CD4-positive, alpha-beta T cell (primary cell): Measurements from ENCODE around the gene GORASP1. TPM values are rescaled to one million over a fixed set of nuclear protein-coding genes. Genes with fewer than 3 reads are reported as not detected.

ENCODE experiments used
- ATAC-seq: fragments of 200-7000 bp; cut with Tn5 transposase; one replicate; pipeline ENCODE4 v1.10.0; 2022; ENCODE audit warnings: mild to moderate bottlenecking; ENCODE audit not compliant: poor library complexity
- CTCF ChIA-PET: fragments of 350-600 bp; sonication (Branson Sonifier 250); formaldehyde crosslinking; loops from one replicate; lab custom pipeline; 2021; ENCODE audit warnings: antibody characterized with exemption, inconsistent platforms; lab: Charles Lee
- POLR2A ChIA-PET: fragments of 350-600 bp; sonication (Branson Sonifier 250); formaldehyde crosslinking; loops from one replicate; lab custom pipeline; 2021; ENCODE audit warnings: antibody characterized with exemption, inconsistent platforms; lab: Charles Lee
- DNase-seq, 14 experiments: peaks; one replicate each; pipeline ENCODE4 v3.0.0-alpha.2; 2013 to 2020; ENCODE audit warnings: mixed read lengths in 2 of 14
- H3K27ac ChIP-seq, 2 donors: one replicate each; pipeline versions ENCODE4 v1.5.1 to v1.7.0; 2013; ENCODE audit warnings: low read length in 2 of 2, low read depth in 1 of 2, mild to moderate bottlenecking in 1 of 2
- H3K27me3 ChIP-seq, 2 experiments: 1 replicate in 1 of 2; 2 replicates in 1 of 2; pipeline versions ENCODE4 v1.6.1 to v1.7.0; 2013; ENCODE audit warnings: low read length in 2 of 2, control low read depth in 1 of 2, mild to moderate bottlenecking in 1 of 2, moderate library complexity in 1 of 2; ENCODE audit not compliant: insufficient read depth in 2 of 2, control insufficient read depth in 1 of 2
- H3K36me3 ChIP-seq: one replicate; pipeline ENCODE4 v1.6.1; 2013; ENCODE audit warnings: low read length, control low read depth; ENCODE audit not compliant: insufficient read depth
- H3K4me1 ChIP-seq: one replicate; pipeline ENCODE4 v1.6.1; 2013; ENCODE audit warnings: low read length, control low read depth; ENCODE audit not compliant: insufficient read depth
- H3K4me3 ChIP-seq: one replicate; pipeline ENCODE4 v1.5.1; 2013; ENCODE audit warnings: mild to moderate bottlenecking, low read length, moderate library complexity
- H3K9me3 ChIP-seq, 2 experiments: 1 replicate in 1 of 2; 2 replicates in 1 of 2; pipeline versions ENCODE4 v1.6.1 to v1.7.0; 2013; ENCODE audit warnings: low read length in 2 of 2, mild to moderate bottlenecking in 2 of 2, control low read depth in 1 of 2, moderate library complexity in 1 of 2; ENCODE audit not compliant: control insufficient read depth in 1 of 2, insufficient read depth in 1 of 2
- H3K27ac Mint-ChIP-seq: one replicate; pipeline ENCODE4 v1.8.0; 2020; ENCODE audit warnings: mixed read lengths
- H3K27me3 Mint-ChIP-seq: one replicate; pipeline ENCODE4 v1.8.0; 2021; ENCODE audit warnings: mixed read lengths
- H3K36me3 Mint-ChIP-seq: one replicate; pipeline ENCODE4 v1.8.0; 2021; ENCODE audit warnings: low read depth, mixed read lengths
- H3K4me1 Mint-ChIP-seq: one replicate; pipeline ENCODE4 v1.8.0; 2021; ENCODE audit warnings: low read depth, mixed read lengths
- H3K4me3 Mint-ChIP-seq: one replicate; pipeline ENCODE4 v1.8.0; 2020; ENCODE audit warnings: mild to moderate bottlenecking, mixed read lengths
- H3K9me3 Mint-ChIP-seq: one replicate; pipeline ENCODE4 v1.8.0; 2020; ENCODE audit warnings: mixed read lengths
- CTCF ChIP-seq: fragments of 200-600 bp; IDR thresholded peaks from one replicate; pipeline ENCODE4 v1.8.0; 2022; ENCODE audit warnings: antibody characterized with exemption, mild to moderate bottlenecking
- intact Hi-C, 2 experiments: fragments of 100-400 bp; cut with DNase I in 1 of 2; cut with micrococcal nuclease in 1 of 2; formaldehyde crosslinking; loops; one replicate each; pipeline versions ENCODE4 v1.15.1 to v1.9.0; 2023 to 2025; cut with DNase I, micrococcal nuclease
- polyA plus RNA-seq, 2 donors: library from polyadenylated mRNA; unstranded; fragments of 120-200 nt; gene quantifications; one replicate each; pipeline ENCODE4 v1.2.1, GENCODE V29; 2013
- total RNA-seq, 174 experiments: library from RNA in 2 of 174; stranded (reverse) in 2 of 174; gene quantifications; one replicate each; pipeline ENCODE4 v1.2.3 and lab custom pipeline; 2021 to 2026

The GORASP1 gene
- total RNA-seq (10 to 100 TPM; 29.1 to 31.5 TPM), total RNA-seq (lab: John Stamatoyannopoulos, UW) (9.6 to 47.1 (median 30.2) reads per million in 172 experiments)
- polyA plus RNA-seq (2013, experiment 1 of 2), result 29.9 TPM
- 33.1 TPM for polyA plus RNA-seq (2013, experiment 2 of 2)

GRCh38 chr3:39107388-39108199 is at the start of gene GORASP1, which contains the start of gene TTC21A:
GORASP1 (minus strand) TSS chr3:39107627; CDS start chr3:39107541, 86 bp downstream.
TTC21A (plus strand) TSS chr3:39107680; CDS start chr3:39107838, 158 bp downstream.
- Mint-ChIP-seq H3K9me3 (no peaks in the 10 kb centered on the region), H3K27ac (peak within 1 kb of the TSS; percentile 81), H3K27me3 (no peaks in the 10 kb centered on the region), H3K4me3 (peak within 1 kb of the TSS; percentile 97), H3K36me3 (peaks cover 10% of the 10 kb centered on the region), H3K4me1 (peaks cover 50% of the 10 kb centered on the region)
- TF ChIP-seq CTCF, result no peak
- peak within 1 kb of the TSS; percentile 56 to 57 for H3K27ac ChIP-seq
- H3K4me3 ChIP-seq, result peak within 1 kb of the TSS; percentile 96
- no peaks in the 10 kb centered on the region for H3K9me3 ChIP-seq
- intact Hi-C loops, result loop anchor here in 1 of 2 experiments (2.0 to 5.0 kb wide), 2 partner anchors 75 to 275 kb away; partner anchors contain the start of gene SLC25A38
- ATAC-seq (peak; percentile 71), DNase-seq (peak in 13 of 14 experiments; percentile 33 to 84 (median 62))
- H3K27me3 ChIP-seq, result no peaks in the 10 kb centered on the region
- H3K4me1 ChIP-seq, result peaks cover 54% of the 10 kb centered on the region
- ChIA-PET POLR2A (interaction anchor here (0.5 to 2.2 kb wide), 5 partner anchors 9 to 181 kb away, joined by 3 to 10 read pairs (median 4); no protein-coding TSS in a partner anchor), CTCF (interaction anchor here (1.0 to 2.3 kb wide), 3 partner anchors 19 to 181 kb away, joined by 3 to 9 read pairs (median 4); no protein-coding TSS in a partner anchor)
- H3K36me3 ChIP-seq, result peaks cover 2% of the 10 kb centered on the region

- Histone ChIP-seq H3K27ac (no peak overlapping the region), H3K4me1 (peaks cover 23% of the 10 kb centered on the region), H3K36me3 (no peaks in the 10 kb centered on the region), H3K27me3 (no peaks in the 10 kb centered on the region), H3K9me3 (no peaks in the 10 kb centered on the region), H3K4me3 (no peak overlapping the region)
- Mint-ChIP-seq H3K4me1 (peaks cover 19% of the 10 kb centered on the region), H3K4me3 (peak overlapping the region; percentile 46), H3K9me3 (no peaks in the 10 kb centered on the region), H3K27ac (peak overlapping the region; percentile 93), H3K36me3 (peaks cover 11% of the 10 kb centered on the region), H3K27me3 (peaks cover 4% of the 10 kb centered on the region)
- ATAC-seq, result no peak
- intact Hi-C loops, result no loop called here
- DNase-seq, result no peak
- no peak for TF ChIP-seq CTCF
- POLR2A ChIA-PET, result interaction anchor here (0.9 kb wide), 1 partner anchor 9 kb away, joined by 3 read pairs; no protein-coding TSS in a partner anchor
- CTCF ChIA-PET, result interaction anchor here (0.6 to 1.4 kb wide), 3 partner anchors 9 to 55 kb away, joined by 3 to 4 read pairs (median 3); no protein-coding TSS in a partner anchor
Observed at GRCh38 chr3:39156421-39156820, 49.0 kb upstream of the GORASP1 start.

- Mint-ChIP-seq H3K27me3 (peaks cover 4% of the 10 kb centered on the region), H3K4me1 (peaks cover 39% of the 10 kb centered on the region), H3K4me3 (peak overlapping the region; percentile 92), H3K9me3 (no peaks in the 10 kb centered on the region), H3K27ac (peak overlapping the region; percentile 93), H3K36me3 (peaks cover 19% of the 10 kb centered on the region)
- H3K36me3 ChIP-seq, result no peaks in the 10 kb centered on the region
- ChIA-PET POLR2A (no interaction called here), CTCF (interaction anchor here (0.7 kb wide), 1 partner anchor 46 kb away, joined by 3 read pairs; no protein-coding TSS in a partner anchor)
- peaks cover 42% of the 10 kb centered on the region for H3K4me1 ChIP-seq
- no peaks in the 10 kb centered on the region for H3K27me3 ChIP-seq
- no peak for TF ChIP-seq CTCF
- DNase-seq (peak in 1 of 14 experiments; percentile 13), ATAC-seq (no peak)
- no peak overlapping the region for H3K4me3 ChIP-seq
- H3K27ac ChIP-seq, result no peak overlapping the region
- intact Hi-C loops, result loop anchor here in 1 of 2 experiments (1.0 kb wide), 1 partner anchor 24 kb away; no protein-coding TSS in a partner anchor
- H3K9me3 ChIP-seq, result no peaks in the 10 kb centered on the region
Observed at GRCh38 chr3:39154280-39155021, 47.0 kb upstream of the GORASP1 start.
